HG03103 (cell line): ENCODE measurements around the gene FIBCD1.

Experiments
- ATAC-seq: cut with Tn5 transposase; IDR thresholded peaks from one replicate; pipeline ENCODE4 v1.9.1; 2021; ENCODE audit warnings: low read depth; ENCODE audit not compliant: unreplicated experiment

Gene FIBCD1, protein sequence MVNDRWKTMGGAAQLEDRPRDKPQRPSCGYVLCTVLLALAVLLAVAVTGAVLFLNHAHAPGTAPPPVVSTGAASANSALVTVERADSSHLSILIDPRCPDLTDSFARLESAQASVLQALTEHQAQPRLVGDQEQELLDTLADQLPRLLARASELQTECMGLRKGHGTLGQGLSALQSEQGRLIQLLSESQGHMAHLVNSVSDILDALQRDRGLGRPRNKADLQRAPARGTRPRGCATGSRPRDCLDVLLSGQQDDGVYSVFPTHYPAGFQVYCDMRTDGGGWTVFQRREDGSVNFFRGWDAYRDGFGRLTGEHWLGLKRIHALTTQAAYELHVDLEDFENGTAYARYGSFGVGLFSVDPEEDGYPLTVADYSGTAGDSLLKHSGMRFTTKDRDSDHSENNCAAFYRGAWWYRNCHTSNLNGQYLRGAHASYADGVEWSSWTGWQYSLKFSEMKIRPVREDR

DNA sequence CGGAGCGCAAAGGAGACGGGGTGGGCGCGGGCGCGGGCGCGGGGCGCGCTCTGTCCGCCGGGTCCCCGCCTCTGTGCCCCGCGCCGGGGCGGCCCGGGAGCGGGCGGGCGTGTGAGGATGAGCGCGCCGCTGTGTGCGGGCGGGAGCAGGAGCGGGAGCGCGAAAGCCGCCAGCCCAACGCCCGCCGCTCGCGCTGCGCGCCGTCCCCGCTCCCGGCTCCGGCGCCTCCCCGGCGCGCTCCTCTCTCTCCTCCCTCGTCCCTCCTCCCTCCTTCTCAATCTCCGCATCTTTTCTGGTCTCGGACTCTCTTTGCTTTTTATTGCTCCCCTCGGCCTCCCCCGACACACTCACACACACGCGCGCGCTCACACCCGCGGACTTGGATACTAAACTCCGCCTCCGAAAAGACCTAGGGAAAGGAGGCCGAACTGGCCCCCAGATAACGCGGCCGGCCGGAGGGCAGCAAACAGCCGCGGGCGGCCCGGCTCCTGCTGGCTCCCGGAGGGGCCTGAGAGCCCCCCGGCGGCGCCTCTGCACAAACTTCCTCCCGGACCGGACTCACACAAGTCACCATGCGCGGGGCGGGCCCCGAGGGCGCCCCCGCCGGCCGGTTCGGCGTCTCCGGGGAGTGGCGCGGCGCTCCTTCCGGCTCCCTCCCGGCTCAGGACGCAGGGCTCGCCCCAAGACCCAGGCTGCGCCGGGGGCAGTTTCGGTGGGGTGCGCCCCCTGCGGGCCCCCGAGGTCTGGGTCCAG lies at the start of gene FIBCD1:
Gene FIBCD1 (minus strand): TSS at position 596 of the 753 bp plus-strand sequence. CDS start 640 bp downstream, outside the sequence.
- no peak for ATAC-seq

DNA sequence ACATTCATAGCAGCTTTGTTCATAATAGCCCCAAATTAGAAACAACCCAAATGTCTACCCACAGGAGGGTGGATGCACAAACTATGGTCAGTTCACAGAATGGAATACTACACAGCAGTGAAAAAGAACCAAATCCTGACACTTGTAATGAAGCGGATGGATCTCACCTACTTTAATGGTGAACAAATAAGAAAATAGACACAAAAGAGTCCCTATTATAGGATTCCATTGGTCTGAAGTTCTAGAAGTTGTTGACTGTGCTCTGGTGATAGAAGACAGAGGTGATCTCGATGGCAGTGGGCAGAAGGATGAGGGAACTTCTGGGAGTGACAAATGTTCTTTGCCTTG lies 49.3 kb upstream of the FIBCD1 start:
- no peak for ATAC-seq

DNA sequence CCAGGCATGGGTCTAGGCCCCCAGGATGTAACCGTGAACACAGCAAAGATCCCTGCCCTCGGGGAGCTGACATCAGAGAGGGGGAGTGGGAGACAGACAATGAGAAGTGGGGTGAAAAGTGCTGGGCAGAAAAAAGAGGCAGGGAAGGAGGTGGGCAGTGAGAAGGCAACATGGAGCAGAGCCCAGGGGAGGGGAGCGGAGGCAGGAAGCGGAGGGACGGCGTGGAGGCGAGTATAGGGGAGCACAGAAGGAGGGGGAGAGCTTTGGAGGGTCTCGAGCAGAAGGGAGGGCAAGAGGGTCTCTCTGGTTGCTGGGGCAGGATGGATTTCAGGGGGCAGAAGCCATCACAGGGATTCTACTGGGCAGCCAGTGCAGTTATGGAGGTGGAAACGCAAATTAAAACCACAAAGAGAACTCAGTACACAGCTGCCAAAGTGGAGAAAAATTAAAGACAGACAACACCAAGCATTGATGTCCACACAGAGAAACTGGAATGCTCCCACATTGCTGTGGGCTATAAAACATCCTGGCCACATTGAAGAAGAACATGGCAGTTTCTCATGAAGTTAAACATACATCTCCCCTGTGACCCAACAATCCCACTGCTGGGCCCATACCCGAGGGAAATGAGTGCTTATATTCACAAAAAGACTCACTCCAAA lies 48.8 kb upstream of the FIBCD1 start:
- no peak for ATAC-seq

DNA sequence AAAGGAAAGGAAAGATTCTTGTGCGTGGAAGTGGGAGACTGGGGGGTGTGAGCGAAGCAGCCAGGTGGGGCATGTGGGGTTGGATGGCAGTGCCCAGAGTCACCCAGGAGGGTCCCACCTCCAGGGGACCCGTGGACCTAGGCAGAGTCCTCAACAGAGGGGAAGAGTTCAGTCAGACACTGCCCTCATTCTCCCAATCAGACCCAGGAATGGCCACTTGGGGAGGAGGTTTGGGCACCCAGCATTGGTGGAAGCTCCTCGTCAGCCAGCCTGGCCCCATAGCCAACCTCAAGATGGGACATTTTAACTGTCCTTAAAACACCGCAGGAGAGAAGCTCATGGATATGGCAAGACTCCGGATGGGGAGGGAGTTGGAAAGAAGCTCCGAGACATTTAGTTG lies 48.0 kb upstream of the FIBCD1 start:
- ATAC-seq, result no peak

DNA sequence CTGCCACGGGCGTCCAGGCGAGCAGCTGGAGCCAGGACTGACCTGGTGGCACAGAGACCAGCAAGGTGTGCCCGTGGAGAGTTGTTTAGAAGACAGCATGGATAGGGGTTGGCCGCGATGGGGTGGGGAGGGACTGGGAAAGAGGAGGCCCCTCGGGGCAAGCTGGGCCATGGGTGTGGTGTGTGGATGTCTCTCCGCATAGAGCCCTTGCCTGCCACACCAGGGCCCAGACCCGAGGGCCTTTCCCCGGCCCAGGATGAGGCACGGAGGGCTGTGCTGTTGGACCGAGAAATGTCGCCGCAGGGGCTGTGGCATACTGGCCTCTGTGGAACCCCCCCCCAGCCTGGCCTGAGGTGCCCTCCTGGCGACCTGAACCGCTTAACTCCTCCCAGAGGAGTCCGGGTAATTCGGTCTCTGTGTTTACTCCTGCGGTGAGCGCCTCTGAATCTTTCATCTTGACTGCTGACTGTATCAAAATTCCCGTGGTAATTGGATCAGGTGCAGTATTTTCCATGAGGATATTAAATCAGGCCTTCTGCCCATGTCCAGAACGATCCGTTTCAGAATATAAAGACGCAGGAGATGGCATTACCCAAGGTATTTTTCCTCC lies 47.4 kb upstream of the FIBCD1 start:
- ATAC-seq, result no peak

DNA sequence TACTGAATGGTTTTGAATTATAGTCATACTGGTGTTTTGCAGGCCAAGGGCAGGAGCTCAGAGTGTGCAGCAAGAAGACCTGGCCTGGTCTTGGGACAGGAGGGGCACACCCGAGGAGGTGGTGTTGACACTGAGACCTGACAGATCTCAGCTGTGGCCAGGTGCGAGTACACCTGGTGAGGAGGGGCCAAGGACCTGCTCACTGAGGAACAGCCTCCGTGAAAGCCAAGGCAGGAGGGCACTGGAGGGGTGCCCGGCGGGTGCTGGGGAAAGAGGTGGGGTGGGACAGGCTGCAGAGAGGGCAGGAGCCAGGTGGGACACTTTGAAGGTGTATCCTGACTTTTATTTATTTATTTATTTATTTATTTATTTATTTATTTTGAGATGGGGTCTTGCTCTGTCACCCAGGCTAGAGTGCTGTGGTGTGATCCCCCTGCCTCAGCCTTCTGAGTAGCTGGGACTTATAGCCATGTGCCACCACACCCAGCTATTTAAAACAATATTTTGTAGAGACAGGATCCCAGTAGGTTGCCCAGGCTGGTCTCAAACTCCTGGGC lies 46.6 kb upstream of the FIBCD1 start:
- no peak for ATAC-seq

DNA sequence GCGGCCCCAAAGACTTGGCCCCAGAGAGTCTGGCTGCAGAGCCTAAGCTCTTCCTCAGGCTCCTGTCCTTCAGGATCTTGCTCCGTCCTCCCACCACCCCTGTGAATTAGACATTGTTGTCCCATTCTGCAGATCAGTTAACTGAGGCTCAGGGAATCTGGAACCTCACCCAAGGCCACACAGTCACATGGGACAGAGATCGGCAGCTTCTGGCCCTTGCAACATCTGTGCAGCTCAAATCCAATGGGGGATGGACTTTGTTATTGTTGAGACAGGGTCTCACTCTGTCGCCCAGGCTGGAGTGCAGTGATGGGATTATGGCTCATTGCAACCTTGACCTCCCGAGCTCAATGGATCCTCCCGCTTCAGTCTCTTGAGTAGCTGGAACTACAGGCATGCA lies 46.0 kb upstream of the FIBCD1 start:
- no peak for ATAC-seq

DNA sequence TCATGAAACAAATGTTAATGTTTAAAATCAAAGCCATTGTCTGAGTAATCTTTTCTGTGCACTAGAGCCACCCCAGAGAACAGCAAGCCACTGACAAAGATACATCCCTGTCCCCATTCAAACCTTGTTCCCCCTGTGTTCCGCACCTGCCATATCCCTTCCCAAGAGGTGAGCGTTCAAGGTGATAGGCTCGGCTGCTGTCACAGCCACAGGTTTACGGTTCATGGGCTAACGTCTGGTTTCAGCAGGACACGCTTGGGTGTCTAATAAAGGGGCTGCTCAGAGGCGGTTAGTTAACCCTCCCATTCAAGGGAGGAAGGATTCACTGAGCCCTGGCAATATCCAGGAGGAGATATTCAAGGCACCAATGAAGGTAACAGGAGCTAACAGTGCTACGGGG lies 45.5 kb upstream of the FIBCD1 start:
- no peak for ATAC-seq

DNA sequence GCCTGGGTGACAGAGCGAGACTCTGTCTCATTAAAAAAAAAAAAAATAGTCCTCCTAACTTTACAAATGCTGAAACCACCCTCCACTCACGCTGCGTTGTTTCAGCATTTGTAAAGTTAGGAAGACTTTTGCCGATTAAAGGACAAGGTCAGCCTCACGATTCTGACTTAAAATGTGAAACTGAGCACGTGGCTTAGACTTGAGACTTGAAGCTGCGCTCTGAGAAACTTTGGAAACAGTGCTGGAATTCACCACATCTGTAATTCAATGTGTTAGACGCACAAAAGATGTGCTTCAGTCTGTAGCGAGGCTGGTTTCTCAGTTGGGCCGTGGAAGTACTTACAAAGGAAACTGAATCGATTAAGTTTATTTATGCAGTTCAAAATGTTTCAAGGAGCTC lies 44.9 kb upstream of the FIBCD1 start:
- ATAC-seq, result no peak

DNA sequence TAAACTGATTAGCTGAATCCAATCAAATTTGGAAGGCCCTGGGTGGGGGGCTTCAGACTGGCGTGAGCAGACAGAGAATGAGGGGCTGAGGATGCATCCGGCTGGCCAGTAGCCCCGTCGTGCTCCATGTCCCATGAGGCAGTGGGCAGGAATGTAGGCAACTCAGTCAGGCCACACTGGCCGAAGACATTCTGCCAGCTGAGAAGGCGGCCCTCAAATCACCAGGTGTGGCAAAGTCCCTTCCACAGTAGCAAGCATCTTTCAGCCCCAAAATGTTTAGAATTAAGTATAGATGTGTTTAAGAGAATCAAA lies 44.3 kb upstream of the FIBCD1 start:
- ATAC-seq, result no peak

DNA sequence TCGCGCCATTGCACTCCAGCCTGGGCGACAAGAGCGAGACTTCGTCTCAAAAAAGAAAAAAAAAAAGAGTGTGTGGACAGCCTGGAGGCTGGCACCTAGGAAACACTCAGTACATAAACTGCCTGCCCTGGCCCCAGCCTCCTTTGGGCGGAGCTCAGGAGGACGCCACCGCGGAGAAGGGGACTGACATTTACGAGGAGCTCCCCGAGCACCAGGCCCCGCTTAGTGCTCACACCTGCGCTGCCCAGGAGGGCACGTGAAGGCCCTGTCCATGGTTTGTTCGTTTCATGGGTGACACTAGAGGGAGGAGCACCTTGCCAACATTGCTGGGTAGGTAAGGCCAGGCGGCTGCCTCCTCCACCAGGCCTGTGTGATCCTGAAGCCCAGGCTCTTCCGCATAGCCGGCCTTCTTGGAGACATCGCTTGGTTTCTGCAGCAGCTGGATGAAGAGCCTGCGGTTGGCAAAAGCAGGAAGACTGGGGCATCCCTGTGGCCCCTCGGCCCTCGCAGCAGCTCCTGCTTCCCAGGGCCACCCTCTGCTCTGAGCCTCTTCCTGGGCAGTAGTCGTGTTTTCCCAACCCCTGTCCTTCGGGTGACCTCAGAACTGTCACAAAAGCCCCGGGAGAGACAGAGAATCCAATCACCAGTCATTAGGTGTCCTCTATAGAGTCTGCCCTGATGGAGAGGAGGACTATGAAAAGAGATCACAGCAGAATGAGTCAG lies 43.8 kb upstream of the FIBCD1 start:
- ATAC-seq, result no peak

DNA sequence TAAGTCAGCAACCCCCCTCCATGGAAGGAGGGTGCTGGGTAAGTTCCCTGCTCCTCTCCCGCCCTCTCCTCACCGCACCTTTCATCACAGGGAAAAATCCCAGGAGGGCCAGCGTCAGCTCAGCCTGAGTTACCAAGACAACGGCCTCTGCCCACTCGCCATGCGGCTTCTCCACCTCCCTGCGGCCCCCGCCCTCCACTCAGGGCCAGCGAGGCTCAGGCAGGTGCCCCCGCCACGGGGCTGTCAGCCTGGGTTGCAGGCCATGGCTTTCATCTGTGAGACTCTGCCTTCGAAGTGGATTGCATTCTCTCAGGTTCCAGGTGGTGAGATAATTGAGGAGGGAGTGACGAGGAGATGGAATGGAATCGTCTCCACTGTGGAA lies 42.7 kb upstream of the FIBCD1 start:
- no peak for ATAC-seq

DNA sequence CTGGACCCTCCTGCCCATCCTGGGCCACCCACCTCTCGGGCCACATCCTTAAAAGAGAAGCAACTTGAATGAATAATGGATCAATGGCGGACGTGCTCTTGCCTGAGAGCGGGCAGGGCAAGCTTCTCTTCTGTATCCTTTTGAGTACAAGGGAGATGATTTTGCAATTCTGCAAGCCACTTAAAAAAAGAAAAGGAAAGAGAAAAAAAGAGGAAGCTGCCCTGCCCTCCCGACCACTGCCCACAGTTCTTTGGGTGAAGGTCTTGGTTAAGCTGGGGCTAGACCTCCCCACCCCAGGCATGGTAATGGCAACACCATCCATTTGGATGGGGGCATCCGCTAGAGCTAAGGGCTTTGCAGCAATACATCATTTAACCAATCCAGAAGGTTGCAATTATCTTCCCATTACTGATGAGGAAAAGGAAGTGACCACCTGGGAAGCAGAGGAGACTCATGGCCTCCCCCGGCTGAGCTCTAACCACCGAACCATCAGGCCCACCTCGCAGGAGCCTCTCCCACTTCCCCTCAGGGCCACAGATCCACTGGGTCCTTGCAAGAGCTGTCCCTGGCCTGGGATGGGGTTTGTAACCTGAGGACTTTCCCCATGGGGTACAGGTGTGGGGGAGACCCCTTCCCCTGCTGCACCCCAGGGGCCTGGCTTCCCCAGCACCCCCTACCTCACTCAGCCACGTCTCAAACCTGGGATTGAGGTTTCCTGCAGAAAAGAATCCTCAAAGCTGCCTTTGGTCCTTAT lies 42.1 kb upstream of the FIBCD1 start:
- ATAC-seq, result no peak

DNA sequence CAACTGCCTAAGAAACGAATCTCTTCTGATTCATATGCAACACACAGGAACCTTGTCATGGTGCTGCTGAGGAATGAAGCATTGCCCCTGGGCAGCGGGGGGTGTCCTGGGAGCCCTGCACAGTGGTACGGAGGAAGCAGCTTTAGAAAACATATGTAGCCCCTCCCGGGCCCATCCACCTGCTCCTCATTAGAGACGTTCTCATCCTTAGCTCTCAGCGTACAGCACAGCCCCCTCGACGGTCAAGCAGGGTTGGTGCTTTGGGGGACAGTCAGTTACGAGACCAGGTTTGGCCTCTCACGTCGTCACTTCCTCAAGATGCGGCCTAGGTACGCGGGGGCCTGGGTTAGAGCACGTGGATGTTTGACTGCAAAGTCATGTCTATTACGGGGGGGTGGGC lies 41.5 kb upstream of the FIBCD1 start:
- ATAC-seq, result no peak

DNA sequence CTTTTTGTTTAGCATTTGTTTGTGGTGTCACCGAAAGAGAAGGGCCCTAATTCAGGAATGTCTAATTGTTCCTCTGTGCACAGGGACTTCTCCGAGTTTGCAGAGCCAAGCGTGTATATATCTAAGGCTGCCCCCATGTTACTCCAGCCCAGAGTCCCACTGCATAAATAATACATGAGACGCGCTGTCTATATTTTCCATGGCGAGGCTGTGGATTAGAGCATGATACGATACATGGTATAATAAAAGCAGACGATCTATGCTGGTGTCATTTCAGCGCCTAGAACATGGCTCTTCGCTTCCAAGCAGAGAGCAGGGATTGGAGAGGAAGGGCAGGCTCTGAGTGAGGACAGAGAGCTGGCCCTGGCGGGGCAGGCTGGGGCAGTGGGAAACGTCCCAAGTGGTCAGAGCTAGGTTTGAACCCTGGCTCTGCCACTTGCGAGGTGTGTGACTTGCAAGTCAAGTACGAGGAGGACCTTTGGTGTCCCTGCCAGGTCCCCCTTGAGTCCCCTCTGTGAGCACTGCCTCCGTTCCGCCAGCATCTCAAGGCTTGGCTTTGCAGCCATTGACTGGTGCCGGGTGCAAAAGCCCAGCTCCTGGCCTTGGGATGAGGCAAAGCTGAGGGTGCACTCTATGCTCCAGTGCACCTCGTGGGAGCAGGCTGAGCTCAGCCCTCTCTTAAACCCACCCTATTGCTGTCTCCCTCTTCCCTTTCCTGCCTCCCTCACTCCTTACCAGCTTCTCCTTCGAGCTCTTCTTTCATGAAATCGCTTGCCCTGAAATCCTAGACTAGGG lies 40.7 kb upstream of the FIBCD1 start:
- no peak for ATAC-seq

DNA sequence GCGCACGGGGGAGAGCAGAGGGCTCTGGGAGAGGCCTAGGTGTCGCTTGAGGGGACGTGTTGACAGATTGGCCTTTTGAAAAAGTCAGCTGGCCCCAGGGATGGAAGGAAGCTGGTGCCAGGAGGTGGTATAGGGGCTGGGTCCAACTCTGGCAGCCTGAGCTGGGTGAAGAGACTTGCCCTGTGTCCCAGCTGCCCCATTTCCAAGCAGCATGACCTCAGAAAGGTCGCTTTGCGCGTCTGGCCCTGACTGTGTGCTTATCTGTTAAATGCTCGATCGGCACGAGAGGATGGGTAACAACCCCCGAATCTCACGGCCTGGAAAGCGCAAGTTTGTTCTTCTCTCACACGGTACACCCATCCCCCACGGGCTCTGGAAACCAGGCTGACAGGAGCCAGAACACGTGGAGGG lies 38.8 kb upstream of the FIBCD1 start:
- ATAC-seq, result no peak

DNA sequence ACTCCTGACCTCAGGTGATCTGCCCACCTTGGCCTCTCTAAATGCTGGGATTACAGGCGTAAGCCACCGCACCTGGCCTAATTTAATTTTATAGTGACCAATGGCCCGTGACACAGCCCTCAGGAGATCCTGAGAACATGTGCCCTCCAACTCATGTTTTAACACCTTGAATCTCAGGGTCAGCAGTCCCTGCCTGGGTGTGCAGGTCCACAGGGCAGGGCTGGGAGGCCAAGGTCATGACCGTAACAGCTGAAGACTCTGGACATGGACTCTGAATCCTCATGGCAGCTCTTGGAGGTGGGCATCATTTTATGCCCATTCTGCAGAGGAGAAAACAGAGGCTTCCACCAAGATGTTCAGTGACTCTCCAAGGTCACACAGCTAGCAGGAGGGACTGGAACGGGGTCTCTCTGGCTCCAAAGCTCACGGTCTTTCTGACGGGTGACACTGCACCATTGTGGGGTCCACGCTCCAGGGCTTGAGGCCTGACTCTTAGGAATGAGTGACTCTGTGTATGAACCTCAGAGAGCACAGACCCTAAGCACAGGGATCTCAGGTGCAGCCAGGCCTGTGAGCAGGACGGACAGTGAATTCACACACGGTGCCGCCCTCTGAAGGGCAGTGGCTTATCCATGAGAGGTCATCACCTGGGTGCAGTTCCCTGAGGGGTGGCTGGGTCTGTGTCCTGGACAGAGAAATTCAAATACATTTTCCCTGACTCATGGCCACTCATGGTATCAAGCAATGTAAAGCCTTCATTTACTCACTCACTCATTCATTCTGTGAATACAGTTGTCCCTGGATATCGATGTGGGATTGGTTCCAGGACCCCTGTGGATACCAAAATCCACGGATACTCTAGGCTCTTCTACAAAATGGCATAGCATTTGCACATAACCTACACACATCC lies 37.1 kb upstream of the FIBCD1 start:
- ATAC-seq, result no peak

DNA sequence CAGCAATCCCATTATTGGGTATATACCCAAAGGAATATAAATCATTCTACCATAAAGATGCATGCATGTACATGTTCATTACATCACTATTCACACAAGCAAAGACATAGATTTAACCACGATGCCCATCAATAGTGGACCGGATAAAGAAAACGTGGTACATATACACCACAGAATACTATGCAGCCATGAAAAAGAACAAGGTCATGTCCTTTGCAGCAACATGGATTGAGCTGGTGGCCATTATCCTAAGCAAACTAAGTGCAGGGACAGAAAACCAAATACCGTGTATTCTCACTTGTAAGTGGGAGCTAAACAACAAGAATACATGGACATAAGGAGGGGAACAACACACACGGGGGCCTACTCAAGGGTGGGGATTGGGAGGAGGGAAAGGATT lies 36.1 kb upstream of the FIBCD1 start:
- no peak for ATAC-seq
